ENCODE measurements around the gene RNF39.

RNF39 gene

DNA sequence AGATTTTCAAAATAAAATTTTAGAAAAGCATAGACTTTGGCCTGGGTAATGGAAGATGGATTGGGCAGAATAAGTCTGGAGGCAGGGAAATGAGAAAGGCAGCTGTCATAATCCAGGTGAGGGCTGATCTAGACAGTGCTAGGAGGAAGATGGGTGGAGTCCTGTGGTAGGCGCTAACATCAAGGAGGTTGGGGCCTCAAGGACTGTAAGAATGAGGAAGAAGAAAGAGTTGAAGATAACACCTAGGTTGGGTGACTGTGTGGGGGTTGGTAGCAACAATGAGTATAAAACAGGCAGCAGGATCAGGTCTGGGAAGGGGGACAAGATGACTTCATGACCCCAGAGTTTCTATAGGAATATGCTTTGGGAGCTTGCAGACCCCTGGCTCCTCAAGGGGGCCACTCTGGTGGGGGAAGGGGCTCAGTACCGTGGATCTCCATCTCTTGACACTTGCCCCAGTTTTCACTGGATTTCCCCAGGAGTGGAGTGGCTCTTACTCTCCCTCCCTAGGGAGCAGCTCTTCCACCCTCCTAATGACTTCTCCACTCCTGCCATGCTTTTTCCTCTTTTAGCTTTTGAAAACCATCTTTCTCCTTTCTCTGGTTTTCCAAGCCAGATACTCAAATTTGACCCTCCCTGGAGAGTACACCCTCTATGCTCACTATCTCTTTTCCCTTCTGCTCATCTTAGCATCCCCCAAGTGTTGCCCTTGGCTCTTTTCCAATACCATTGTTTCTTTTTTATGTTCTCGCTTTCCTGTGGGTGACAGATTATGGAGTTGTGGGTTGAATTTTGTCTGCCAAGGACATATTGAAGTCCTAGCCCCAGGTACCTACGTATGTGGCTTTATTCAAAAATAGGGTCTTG lies 22.6 kb upstream of the RNF39 start:
- DNase-seq (ENCODE audit: low read depth in 2 of 2) = no peak

DNA sequence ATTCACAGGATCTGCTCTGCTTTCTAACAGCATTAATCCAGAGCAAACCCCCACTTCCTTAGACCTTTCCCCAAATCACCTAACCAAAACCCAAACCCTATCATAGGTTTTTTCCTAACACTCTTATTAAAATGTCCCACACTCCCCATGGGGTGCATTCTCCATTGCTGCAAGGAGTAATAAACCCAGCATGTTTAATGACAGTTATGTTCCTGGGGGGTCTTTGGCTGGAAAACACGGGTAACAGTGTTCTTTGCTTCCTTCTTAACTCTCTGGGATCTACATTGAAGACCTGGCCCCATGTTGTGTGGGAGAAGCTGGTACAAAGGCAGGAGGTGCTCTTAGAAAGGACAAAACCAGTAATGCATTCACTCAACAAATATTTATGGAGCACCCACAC lies 21.3 kb upstream of the RNF39 start:
- no peak for DNase-seq (ENCODE audit: low read depth in 2 of 2)

GRCh38 chr6:30093951-30094661 lies 18.5 kb upstream of the RNF39 start:
- no peak for DNase-seq (ENCODE audit: low read depth in 2 of 2)

GRCh38 chr6:30092852-30093543 lies 17.4 kb upstream of the RNF39 start:
- DNase-seq (ENCODE audit: low read depth in 2 of 2) = no peak

- no peak for DNase-seq (ENCODE audit: low read depth in 2 of 2)
These were observed 16.2 kb upstream of the RNF39 start for GRCh38 chr6:30091577-30092381.

GRCh38 chr6:30087876-30088275 lies 12.3 kb upstream of the RNF39 start:
- DNase-seq (ENCODE audit: low read depth in 2 of 2) = no peak

DNA sequence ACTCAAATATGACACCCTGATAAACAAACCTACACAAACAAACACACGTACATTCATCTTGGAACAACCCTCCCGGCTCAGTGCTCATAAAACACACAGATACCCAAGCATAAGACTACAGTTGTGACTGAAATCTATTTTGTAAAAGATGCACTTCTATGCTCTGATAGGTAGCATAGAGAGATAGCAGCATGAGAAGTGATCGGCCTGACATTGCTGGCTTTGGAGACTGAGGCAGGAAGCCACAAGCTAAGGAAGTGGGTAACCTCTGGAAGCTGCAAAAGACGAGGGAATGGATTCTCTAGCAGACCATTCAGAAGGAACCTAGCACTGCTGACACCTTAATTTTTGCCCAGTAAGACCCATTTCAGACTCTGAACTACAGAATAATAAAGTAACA lies 1.6 kb upstream of the RNF39 start:
- no peak for DNase-seq (ENCODE audit: low read depth in 2 of 2)

GRCh38 chr6:30075790-30076732 lies 492 bp upstream of the RNF39 start:
- DNase-seq (ENCODE audit: low read depth in 2 of 2) = no peak

DNA sequence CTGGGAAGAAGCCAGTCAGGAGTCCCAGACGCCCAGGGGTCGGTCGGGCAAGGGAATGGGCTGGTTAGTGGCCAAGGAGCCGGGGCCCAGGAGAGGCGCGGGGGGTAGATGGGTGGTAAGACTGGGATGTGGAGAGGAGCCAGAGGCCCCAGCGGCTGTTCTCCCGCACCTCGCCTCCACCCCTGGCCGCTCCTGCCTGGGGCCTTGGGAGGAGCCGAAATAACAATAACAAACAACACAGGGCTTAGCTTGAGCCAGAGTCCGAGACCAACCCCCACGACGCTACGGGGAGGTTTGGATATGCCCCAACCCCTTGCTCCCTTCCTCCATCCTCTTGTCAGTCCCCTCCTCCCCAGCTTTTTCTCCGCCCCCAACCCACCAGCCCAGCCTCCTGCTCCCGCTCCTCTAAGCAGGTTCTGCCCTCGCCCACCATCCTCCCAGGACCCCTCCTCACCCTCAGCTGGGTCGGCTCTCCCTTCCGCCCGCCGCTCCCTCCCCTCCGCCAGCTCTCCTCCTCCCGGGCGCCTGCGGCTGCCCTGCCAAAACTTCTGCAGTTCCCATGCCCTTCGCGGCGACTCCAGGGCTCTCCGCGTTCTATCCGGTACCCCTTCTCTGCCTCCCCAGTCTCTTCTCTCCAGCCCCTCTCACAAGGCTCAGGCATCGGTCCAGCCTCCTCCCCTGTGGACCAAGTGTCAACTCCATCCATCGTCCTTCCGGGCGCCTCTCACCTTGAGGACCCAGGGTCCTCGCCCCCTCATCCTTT lies 1.1 kb downstream of the RNF39 start:
- no peak for DNase-seq (ENCODE audit: low read depth in 2 of 2)

- DNase-seq (ENCODE audit: low read depth in 2 of 2) = no peak
These were observed 1.9 kb downstream of the RNF39 start for GRCh38 chr6:30073489-30074235.

DNA sequence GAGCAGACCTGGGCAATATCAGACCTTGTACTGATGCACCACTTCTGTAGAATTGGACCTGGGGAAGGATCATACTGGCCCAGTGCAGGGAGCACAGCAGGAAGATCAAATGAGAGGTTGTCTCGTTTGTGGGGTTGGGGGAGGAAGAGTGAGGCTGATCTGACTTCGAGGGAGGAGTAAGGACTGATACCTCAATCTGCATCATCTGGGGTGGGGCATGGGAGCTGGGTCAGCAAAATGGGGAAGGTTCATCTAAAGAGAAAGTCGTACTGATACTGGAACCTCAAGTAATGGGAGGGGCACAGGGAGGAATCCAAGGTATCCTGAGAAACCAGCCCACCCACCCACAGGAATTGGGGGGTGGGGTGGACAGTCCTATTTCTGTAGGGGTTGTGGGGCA lies 3.7 kb downstream of the RNF39 start:
- no peak for DNase-seq (ENCODE audit: low read depth in 2 of 2)

GRCh38 chr6:30071081-30071818 lies 4.3 kb downstream of the RNF39 start:
- DNase-seq (ENCODE audit: low read depth in 2 of 2) = no peak

DNA sequence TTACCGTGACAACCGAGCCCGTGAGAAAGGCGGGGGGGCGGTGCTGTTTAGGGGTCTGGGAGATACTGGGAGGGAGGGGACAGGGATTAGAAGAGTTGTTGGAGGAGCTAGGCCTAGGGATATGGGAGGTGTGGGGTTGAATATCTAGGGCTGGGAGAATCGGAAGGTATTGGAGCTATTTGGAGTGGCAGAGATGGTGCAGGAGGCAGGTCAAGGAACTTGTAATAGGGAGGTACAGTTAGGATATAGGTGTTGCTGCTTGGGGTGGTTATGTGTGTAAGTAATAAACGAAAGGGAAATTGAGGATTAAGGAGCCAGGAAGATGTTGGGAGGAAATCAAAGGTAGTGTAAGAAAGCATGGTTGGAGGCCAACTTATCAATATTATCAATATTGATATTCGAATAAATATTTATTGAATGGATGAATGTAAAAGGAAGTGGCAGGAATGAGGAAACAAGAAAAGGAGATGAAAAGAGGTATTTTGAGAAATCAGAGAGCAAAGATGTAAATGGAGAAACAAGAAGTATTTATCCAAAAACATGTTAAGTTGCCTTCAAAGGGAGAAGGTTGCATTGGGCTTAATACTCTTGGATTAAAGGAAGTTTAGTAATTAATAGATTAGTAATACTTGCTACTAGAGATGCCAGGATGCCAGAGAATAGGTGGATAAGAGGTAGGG lies 8.0 kb downstream of the RNF39 start:
- no peak for DNase-seq (ENCODE audit: low read depth in 2 of 2)

- DNase-seq (ENCODE audit: low read depth in 2 of 2) = peak; percentile 95 to 97
These were observed 8.8 kb downstream of the RNF39 start, which contains the start of gene PPP1R11 for GRCh38 chr6:30066577-30067459. Gene PPP1R11 (plus strand): TSS chr6:30067198. CDS start chr6:30067411, 213 bp downstream.

GRCh38 chr6:30066082-30066481 lies 9.5 kb downstream of the RNF39 start:
- DNase-seq (ENCODE audit: low read depth in 2 of 2) = no peak

DNA sequence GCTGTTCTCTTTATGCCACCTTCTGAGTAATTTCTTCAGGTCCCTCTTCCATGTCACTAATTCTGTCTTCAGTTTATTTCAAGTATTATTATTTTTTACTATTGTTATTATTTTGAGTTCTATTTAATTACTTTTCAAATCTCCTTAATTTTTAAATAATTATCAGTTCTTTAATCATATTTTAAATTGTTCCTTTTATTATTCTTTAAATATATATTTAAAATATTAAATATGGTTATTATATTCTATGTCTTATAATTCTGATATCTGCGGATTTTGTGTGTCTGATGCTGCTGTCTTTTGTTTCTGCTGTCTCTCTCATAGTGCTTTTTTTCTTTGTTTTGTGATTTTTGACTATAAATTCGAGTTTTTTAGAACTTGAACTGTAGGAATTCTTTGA lies 12.3 kb downstream of the RNF39 start:
- no peak for DNase-seq (ENCODE audit: low read depth in 2 of 2)

All from stimulated activated CD4-positive, alpha-beta T cell treated with anti-CD3 and anti-CD28 coated beads, Interleukin-1b, Interleukin-23, amount 100 ng/mL, for 1 hour (primary cell).